HepG2 (cell line): ENCODE results near the gene VWA3A. TPM values are rescaled to one million over a fixed set of nuclear protein-coding genes. Genes with fewer than 3 reads are reported as not detected.

Experiments used
- AHDC1 ChIP-seq: sonication (generic); formaldehyde crosslinking; IDR thresholded peaks from 2 replicates; pipeline ENCODE4 v1.5.1; 2020; ENCODE audit warnings: mild to moderate bottlenecking, missing genetic modification reagents, borderline replicate concordance
- BCL3 ChIP-seq: sonication (generic); formaldehyde crosslinking; IDR thresholded peaks from 2 replicates; pipeline ENCODE4 v1.5.1; 2020; ENCODE audit warnings: mild to moderate bottlenecking, missing genetic modification reagents, moderate library complexity
- DBP ChIP-seq: sonication (generic); formaldehyde crosslinking; IDR thresholded peaks from 2 replicates; pipeline ENCODE4 v1.4.0; 2020; ENCODE audit warnings: missing genetic modification reagents; ENCODE audit errors: not compliant biosample characterization
- FOSL1 ChIP-seq: sonication (generic); formaldehyde crosslinking; IDR thresholded peaks from 2 replicates; pipeline ENCODE4 v1.9.0; 2021; ENCODE audit warnings: missing genetic modification reagents, borderline replicate concordance
- GLMP ChIP-seq: sonication (generic); formaldehyde crosslinking; IDR thresholded peaks from 2 replicates; pipeline ENCODE4 v1.9.0; 2021; ENCODE audit warnings: missing genetic modification reagents, mild to moderate bottlenecking, borderline replicate concordance
- KLF9 ChIP-seq: IDR thresholded peaks from 2 replicates; pipeline ENCODE4 v1.6.1; 2016; ENCODE audit warnings: low read depth
- MXI1 ChIP-seq: IDR thresholded peaks from 3 replicates; pipeline ENCODE4 v1.6.1; 2012; ENCODE audit warnings: low read depth, low read length, inconsistent platforms, borderline replicate concordance
- NFIC ChIP-seq: IDR thresholded peaks from 2 replicates; pipeline ENCODE4 v1.6.1; 2012; ENCODE audit warnings: mild to moderate bottlenecking, low read length, inconsistent platforms
- NFYC ChIP-seq: IDR thresholded peaks from 2 replicates; pipeline ENCODE4 v1.6.1; 2016; ENCODE audit warnings: missing genetic modification reagents, missing compliant biosample characterization
- POGK ChIP-seq: sonication (generic); formaldehyde crosslinking; conservative IDR thresholded peaks from 2 replicates; pipeline ENCODE4 v1.8.0; 2022; ENCODE audit warnings: mild to moderate bottlenecking, moderate library complexity, missing genetic modification reagents
- PREB ChIP-seq: sonication (generic); formaldehyde crosslinking; IDR thresholded peaks from 2 replicates; pipeline ENCODE4 v1.4.0; 2020; ENCODE audit warnings: missing genetic modification reagents
- ZFP62 ChIP-seq: sonication (generic); formaldehyde crosslinking; IDR thresholded peaks from 2 replicates; pipeline ENCODE4 v1.4.0; 2020; ENCODE audit warnings: missing genetic modification reagents
- ZNF446 ChIP-seq: sonication (generic); formaldehyde crosslinking; IDR thresholded peaks from 2 replicates; pipeline ENCODE4 v1.5.0; 2020; ENCODE audit warnings: mild to moderate bottlenecking, missing genetic modification reagents
- ZNF703 ChIP-seq: sonication (generic); formaldehyde crosslinking; IDR thresholded peaks from 2 replicates; pipeline ENCODE4 v1.5.1; 2020; ENCODE audit warnings: missing genetic modification reagents, mild to moderate bottlenecking, moderate library complexity, borderline replicate concordance
- polyA plus RNA-seq, 8 experiments: library from polyadenylated mRNA; depleted of rRNA in 3 of 8; stranded (reverse) in 7 of 8; unstranded in 1 of 8; fragments of >200 nt; fragmentation: Illumina TruSeq in 4 of 8; extraction: Trizol in 4 of 8; gene quantifications; 2 replicates each; pipeline versions ENCODE4 v1.2.1 to v1.2.3, GENCODE V29; 2011 to 2016; ENCODE audit warnings: low read depth in 4 of 8, missing spikeins in 1 of 8, mixed read lengths in 1 of 8; ENCODE audit not compliant: insufficient read depth in 1 of 8
- total RNA-seq, 5 experiments: library from RNA; depleted of rRNA; stranded (reverse); fragments of >200 nt; fragmentation: Illumina TruSeq; extraction: Trizol; gene quantifications; 2 replicates each; pipeline ENCODE4 v1.2.3, GENCODE V29; 2016; ENCODE audit warnings: low read depth in 1 of 5

Gene VWA3A
- total and polyA plus RNA-seq, 2 of the 13 experiments (the other 11 are each of a cell fraction or from before 2014, with no cell fraction given) = 0.03 to 0.07 TPM

- TF ChIP-seq ZNF703 (CRISPR knock-in tag) (no peak), PREB (no peak), AHDC1 (CRISPR knock-in tag) (no peak), BCL3 (CRISPR knock-in tag) (no peak), MXI1 (no peak), NFYC (CRISPR knock-in tag) (no peak), ZNF446 (CRISPR knock-in tag) (no peak), POGK (0 out of 2 replicates have a peak, but pooled peaks have one; percentile 4), DBP (CRISPR knock-in tag) (peak; percentile 42), GLMP (no peak), ZFP62 (CRISPR knock-in tag) (0 out of 2 replicates have a peak, but pooled peaks have one; percentile 44), NFIC (no peak), KLF9 (CRISPR knock-in tag) (no peak), FOSL1 (peak; percentile 42; the same call in 1 of the 2 replicates)
These were observed 95.9 kb downstream of the VWA3A start (continued) for GRCh38 chr16:22188267-22188594.
